Thyroid gland (tissue), 4 donors: ENCODE data around the gene ZNF468.

Experiments
- POLR2A ChIP-seq, 2 donors: fragments of 450-650 bp; IDR thresholded peaks; one replicate each; pipeline ENCODE4 v1.6.1; 2017; ENCODE audit warnings: antibody characterized with exemption in 2 of 2, mild to moderate bottlenecking in 2 of 2, moderate library complexity in 1 of 2
- TF ChIP-seq, protein P1 (sequence below), 6 experiments: fragments of 200-600 bp in 3 of 6; fragments of 450-650 bp in 3 of 6; sonication (generic) in 3 of 6; IDR thresholded peaks; one replicate each; pipeline ENCODE4 v1.5.1; 2016 to 2019; ENCODE audit warnings: antibody characterized with exemption in 6 of 6, mild to moderate bottlenecking in 2 of 6, inconsistent platforms in 1 of 6, moderate library complexity in 1 of 6

DNA sequence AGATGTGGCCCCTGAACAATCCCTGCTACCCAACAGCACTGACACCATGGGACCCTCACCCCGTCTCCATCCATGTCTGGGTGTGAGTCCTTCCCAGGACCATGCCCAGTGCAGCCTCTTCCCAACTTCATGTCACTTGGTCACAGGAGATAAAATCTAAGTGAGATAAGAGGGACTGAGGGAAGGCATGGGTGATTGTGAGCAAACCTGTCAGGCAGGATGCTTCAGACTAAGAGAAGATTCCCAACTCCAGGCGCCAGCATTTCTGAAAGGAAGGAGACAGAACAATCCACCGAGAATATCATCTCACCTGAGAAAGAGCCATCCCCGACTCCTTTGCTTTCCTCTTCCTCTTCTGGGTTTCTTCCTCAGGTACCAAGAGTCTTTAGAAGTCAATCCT, 32.5 kb upstream of the ZNF468 start:
- TF ChIP-seq, protein P1, sequence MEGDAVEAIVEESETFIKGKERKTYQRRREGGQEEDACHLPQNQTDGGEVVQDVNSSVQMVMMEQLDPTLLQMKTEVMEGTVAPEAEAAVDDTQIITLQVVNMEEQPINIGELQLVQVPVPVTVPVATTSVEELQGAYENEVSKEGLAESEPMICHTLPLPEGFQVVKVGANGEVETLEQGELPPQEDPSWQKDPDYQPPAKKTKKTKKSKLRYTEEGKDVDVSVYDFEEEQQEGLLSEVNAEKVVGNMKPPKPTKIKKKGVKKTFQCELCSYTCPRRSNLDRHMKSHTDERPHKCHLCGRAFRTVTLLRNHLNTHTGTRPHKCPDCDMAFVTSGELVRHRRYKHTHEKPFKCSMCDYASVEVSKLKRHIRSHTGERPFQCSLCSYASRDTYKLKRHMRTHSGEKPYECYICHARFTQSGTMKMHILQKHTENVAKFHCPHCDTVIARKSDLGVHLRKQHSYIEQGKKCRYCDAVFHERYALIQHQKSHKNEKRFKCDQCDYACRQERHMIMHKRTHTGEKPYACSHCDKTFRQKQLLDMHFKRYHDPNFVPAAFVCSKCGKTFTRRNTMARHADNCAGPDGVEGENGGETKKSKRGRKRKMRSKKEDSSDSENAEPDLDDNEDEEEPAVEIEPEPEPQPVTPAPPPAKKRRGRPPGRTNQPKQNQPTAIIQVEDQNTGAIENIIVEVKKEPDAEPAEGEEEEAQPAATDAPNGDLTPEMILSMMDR (IDR thresholded peaks at IDR 0.05) = no peak
- TF ChIP-seq POLR2A (IDR thresholded peaks at IDR 0.05) = no peak
